Parathyroid adenoma (tissue), 2 donors: ENCODE results near the gene CCSER1.

Experiments
- H2AFZ ChIP-seq: fragments of 300-600 bp; sonication (generic); one replicate; pipeline ENCODE4 v1.7.0; 2017; ENCODE audit warnings: antibody characterized with exemption, mild to moderate bottlenecking
- H3K27ac ChIP-seq: fragments of 300-600 bp; sonication (generic); one replicate; pipeline ENCODE4 v1.7.0; 2017
- H3K27me3 ChIP-seq: fragments of 300-600 bp; sonication (generic); one replicate; pipeline ENCODE4 v1.7.0; 2017; ENCODE audit warnings: low read length; ENCODE audit not compliant: control insufficient read depth, insufficient read depth
- H3K36me3 ChIP-seq: fragments of 300-600 bp; sonication (generic); one replicate; pipeline ENCODE4 v1.7.0; 2017; ENCODE audit warnings: low read length; ENCODE audit not compliant: control insufficient read depth, insufficient read depth
- H3K4me1 ChIP-seq: fragments of 300-600 bp; sonication (generic); one replicate; pipeline ENCODE4 v1.7.0; 2017; ENCODE audit warnings: control low read depth
- H3K4me2 ChIP-seq: fragments of 300-600 bp; sonication (generic); one replicate; pipeline ENCODE4 v1.7.0; 2017; ENCODE audit warnings: low read length
- H3K4me3 ChIP-seq: fragments of 300-600 bp; sonication (generic); one replicate; pipeline ENCODE4 v1.7.0; 2017; ENCODE audit warnings: low read depth, low read length
- H3K79me2 ChIP-seq: fragments of 300-600 bp; sonication (generic); one replicate; pipeline ENCODE4 v1.7.0; 2017; ENCODE audit warnings: control low read depth
- H3K9ac ChIP-seq: fragments of 300-600 bp; sonication (generic); one replicate; pipeline ENCODE4 v1.7.0; 2017; ENCODE audit warnings: mild to moderate bottlenecking
- H3K9me3 ChIP-seq: fragments of 300-600 bp; sonication (generic); one replicate; pipeline ENCODE4 v1.7.0; 2017; ENCODE audit warnings: low read length; ENCODE audit not compliant: control insufficient read depth
- CTCF ChIP-seq: fragments of 300-600 bp; sonication (generic); IDR thresholded peaks from one replicate; pipeline ENCODE4 v1.7.0; 2017; ENCODE audit warnings: antibody characterized with exemption, mild to moderate bottlenecking
- donor health status: primary hyperparathyroidism.

CCSER1 gene

GRCh38 chr4:91497892-91498291 lies 1370.7 kb downstream of the CCSER1 start:
- Histone ChIP-seq H2AFZ (no peak overlapping the region), H3K4me2 (no peak overlapping the region), H3K36me3 (no peaks in the 10 kb centered on the region), H3K4me3 (no peak overlapping the region), H3K27ac (no peak overlapping the region), H3K79me2 (no peaks in the 10 kb centered on the region), H3K27me3 (no peaks in the 10 kb centered on the region), H3K9ac (no peak overlapping the region), H3K4me1 (no peaks in the 10 kb centered on the region), H3K9me3 (peaks cover 2% of the 10 kb centered on the region)
- TF ChIP-seq CTCF = no peak

DNA sequence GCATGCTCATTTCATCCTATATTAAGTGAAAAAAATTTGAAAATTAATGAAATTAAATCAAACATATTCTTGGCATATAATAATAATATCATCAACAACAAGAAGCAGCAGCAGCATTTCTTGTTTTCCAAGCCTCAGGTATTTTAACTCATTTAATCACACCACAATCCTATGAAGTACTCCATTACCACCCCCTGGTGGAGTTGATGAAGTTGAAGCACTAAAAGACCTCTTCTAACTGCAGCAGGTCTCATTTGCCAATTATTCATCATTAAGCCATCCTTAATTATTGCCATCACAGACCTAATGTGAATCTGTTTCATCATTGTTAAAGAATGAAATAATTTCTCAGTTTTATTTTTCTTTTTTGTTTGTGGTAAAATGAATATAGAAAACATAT lies 1375.2 kb downstream of the CCSER1 start:
- peaks cover 2% of the 10 kb centered on the region for H3K9me3 ChIP-seq
- H3K79me2 ChIP-seq = no peaks in the 10 kb centered on the region
- H3K4me2 ChIP-seq = no peak overlapping the region
- no peak overlapping the region for H3K4me3 ChIP-seq
- no peaks in the 10 kb centered on the region for H3K27me3 ChIP-seq
- TF ChIP-seq CTCF = no peak
- H2AFZ ChIP-seq = no peak overlapping the region
- no peaks in the 10 kb centered on the region for H3K36me3 ChIP-seq
- H3K9ac ChIP-seq = no peak overlapping the region
- H3K27ac ChIP-seq = no peak overlapping the region
- H3K4me1 ChIP-seq = no peaks in the 10 kb centered on the region

DNA sequence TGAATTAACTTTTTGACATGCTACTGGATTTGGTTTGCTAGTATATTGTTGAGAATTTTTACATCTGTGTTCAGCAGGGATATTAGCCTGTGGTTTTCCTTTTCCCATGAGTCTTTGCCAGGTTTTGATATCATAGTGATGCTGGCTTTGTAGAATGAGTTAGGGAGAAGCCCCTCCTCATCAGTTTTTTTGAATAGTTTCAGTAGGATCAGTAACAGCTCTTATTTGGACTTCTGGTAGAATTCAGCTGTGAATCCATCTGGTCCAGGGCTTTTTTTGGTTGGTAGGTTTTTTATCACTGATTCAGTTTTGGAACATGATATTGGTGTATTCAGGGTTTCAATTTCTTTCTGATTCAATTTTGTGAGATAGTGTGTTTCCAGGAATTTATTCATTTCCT lies 1386.1 kb downstream of the CCSER1 start:
- H3K4me1 ChIP-seq = no peaks in the 10 kb centered on the region
- H3K4me3 ChIP-seq = no peak overlapping the region
- no peaks in the 10 kb centered on the region for H3K36me3 ChIP-seq
- no peak overlapping the region for H3K4me2 ChIP-seq
- H3K9me3 ChIP-seq = no peaks in the 10 kb centered on the region
- no peak overlapping the region for H3K9ac ChIP-seq
- no peaks in the 10 kb centered on the region for H3K27me3 ChIP-seq
- H3K79me2 ChIP-seq = no peaks in the 10 kb centered on the region
- no peak for TF ChIP-seq CTCF
- no peak overlapping the region for H2AFZ ChIP-seq
- H3K27ac ChIP-seq = no peak overlapping the region

DNA sequence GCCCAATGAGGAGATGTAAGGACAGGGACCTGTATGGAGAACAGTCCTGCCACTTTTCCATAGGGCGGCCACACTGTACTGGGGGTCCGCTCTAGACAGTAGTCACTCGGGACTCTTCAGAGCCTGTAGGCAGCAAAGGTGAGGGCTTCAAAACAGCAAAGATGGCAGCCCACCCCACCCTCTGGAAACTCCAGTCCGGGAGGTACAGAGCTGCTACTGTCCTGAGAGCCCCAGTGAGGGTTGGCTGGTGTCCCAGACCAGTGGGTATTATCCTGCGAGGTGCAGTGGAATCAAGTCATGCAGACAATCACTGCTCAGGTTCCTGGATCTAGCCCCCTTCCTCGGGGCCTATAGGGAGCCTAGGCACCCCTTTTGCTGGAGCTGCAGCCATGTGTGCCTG lies 1392.0 kb downstream of the CCSER1 start:
- TF ChIP-seq CTCF = no peak
- Histone ChIP-seq H3K9ac (no peak overlapping the region), H3K27ac (no peak overlapping the region), H3K36me3 (no peaks in the 10 kb centered on the region), H2AFZ (no peak overlapping the region), H3K27me3 (no peaks in the 10 kb centered on the region), H3K4me1 (no peaks in the 10 kb centered on the region), H3K4me2 (no peak overlapping the region), H3K79me2 (no peaks in the 10 kb centered on the region), H3K4me3 (no peak overlapping the region), H3K9me3 (no peaks in the 10 kb centered on the region)

DNA sequence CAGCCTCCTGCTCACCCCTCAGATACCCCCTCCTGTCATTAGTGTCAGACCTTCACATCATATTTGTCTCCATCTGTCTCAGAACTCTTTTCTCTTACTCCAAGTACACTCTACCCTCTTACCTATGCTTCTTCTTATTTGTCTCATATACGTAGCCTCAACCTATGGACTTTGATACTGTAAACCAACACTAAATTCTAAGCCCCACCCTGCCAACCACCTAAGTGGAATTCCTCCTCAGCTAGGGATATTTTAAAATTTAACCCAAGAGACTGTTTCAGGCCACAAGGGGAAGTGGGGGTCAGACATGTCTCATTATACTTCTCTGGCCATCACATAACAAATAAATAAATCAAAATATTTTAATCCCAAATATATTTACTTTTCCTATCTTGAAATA lies 1398.4 kb downstream of the CCSER1 start:
- Histone ChIP-seq H3K4me1 (no peaks in the 10 kb centered on the region), H3K4me2 (no peak overlapping the region), H3K36me3 (no peaks in the 10 kb centered on the region), H3K4me3 (no peak overlapping the region), H3K27me3 (no peaks in the 10 kb centered on the region), H3K9me3 (no peaks in the 10 kb centered on the region), H3K9ac (no peak overlapping the region), H2AFZ (no peak overlapping the region), H3K27ac (no peak overlapping the region), H3K79me2 (no peaks in the 10 kb centered on the region)
- no peak for TF ChIP-seq CTCF
